Measurements from ENCODE around the gene ELOA. TPM values are rescaled to one million over a fixed set of nuclear protein-coding genes. Genes with fewer than 3 reads are reported as not detected.

The ELOA gene
- total RNA-seq, 1 experiment from 2014 or later, result 69.8 TPM

- Histone ChIP-seq H3K9me3 (ENCODE audit: low read depth, low read length, poor library complexity, severe bottlenecking) (no peaks in the 10 kb centered on the region), H3K36me3 (ENCODE audit: insufficient read depth, low read length, poor library complexity, severe bottlenecking) (peaks cover 77% of the 10 kb centered on the region), H3K4me3 (ENCODE audit: low read depth, low read length, poor library complexity, severe bottlenecking) (no peak overlapping the region), H3K4me1 (ENCODE audit: insufficient read depth, low read length, poor library complexity, severe bottlenecking) (no peaks in the 10 kb centered on the region), H3K27me3 (replicated peaks; ENCODE audit: insufficient read depth, low read depth, low read length, poor library complexity) (no peaks in the 10 kb centered on the region), H3K27ac (ENCODE audit: low read depth, low read length, poor library complexity, severe bottlenecking) (no peak overlapping the region)
- ChIA-PET POLR2A (ENCODE audit: low non-redundant PET) (no interaction called here), CTCF (no interaction called here)
- DNase-seq (ENCODE audit: low spot score), result no peak
- no TSS peak for BruUV-seq (replicated peaks)
- TF ChIP-seq EZH2 (IDR thresholded peaks at IDR 0.05; ENCODE audit: borderline replicate concordance, low read depth, low read length, poor library complexity, severe bottlenecking), result no peak
- intact Hi-C loops (cut with micrococcal nuclease; ENCODE audit: unreplicated experiment), result no loop called here
Observed at GRCh38 chr1:23759277-23759676, 16.0 kb downstream of the ELOA start.

DNA sequence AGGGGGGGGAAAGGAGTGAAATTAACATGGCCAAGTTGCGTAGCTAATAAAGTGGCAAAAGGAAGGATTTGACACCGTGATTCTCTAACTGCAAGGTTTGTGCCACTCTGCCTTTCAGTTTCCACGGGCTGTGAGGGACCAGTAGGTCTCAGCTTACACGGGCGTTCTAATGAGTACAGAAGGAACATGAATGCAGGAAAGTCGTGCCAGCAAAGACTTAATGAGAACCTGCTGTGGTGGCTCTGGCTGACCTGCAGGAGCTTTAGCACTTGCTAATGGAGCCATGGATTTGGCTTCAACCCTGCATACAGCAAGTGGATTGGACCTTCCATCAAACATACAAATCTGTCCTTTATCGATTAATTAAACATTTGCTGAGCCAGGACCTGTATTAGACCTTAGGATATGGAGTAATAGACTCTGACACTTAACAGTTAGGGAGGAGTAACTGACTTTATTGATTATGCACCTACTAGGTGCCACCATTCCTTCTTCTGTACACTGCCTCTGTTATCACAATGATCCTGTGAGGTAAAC is 19.8 kb downstream of the ELOA start:
- H3K27ac ChIP-seq (ENCODE audit: low read depth, low read length, poor library complexity, severe bottlenecking), result no peak overlapping the region
- peaks cover 44% of the 10 kb centered on the region for H3K36me3 ChIP-seq (ENCODE audit: insufficient read depth, low read length, poor library complexity, severe bottlenecking)
- no peak for DNase-seq (ENCODE audit: low spot score)
- ChIA-PET CTCF (interaction anchor here (0.7 kb wide), 1 partner anchor 356 kb away, joined by 3 read pairs; no protein-coding TSS in a partner anchor), POLR2A (ENCODE audit: low non-redundant PET) (no interaction called here)
- no TSS peak for BruUV-seq (replicated peaks)
- H3K4me3 ChIP-seq (ENCODE audit: low read depth, low read length, poor library complexity, severe bottlenecking), result no peak overlapping the region
- no peaks in the 10 kb centered on the region for H3K9me3 ChIP-seq (ENCODE audit: low read depth, low read length, poor library complexity, severe bottlenecking)
- no peaks in the 10 kb centered on the region for H3K4me1 ChIP-seq (ENCODE audit: insufficient read depth, low read length, poor library complexity, severe bottlenecking)
- intact Hi-C loops (cut with micrococcal nuclease; ENCODE audit: unreplicated experiment), result no loop called here
- H3K27me3 ChIP-seq (replicated peaks; ENCODE audit: insufficient read depth, low read depth, low read length, poor library complexity), result no peaks in the 10 kb centered on the region
- TF ChIP-seq, protein P1, sequence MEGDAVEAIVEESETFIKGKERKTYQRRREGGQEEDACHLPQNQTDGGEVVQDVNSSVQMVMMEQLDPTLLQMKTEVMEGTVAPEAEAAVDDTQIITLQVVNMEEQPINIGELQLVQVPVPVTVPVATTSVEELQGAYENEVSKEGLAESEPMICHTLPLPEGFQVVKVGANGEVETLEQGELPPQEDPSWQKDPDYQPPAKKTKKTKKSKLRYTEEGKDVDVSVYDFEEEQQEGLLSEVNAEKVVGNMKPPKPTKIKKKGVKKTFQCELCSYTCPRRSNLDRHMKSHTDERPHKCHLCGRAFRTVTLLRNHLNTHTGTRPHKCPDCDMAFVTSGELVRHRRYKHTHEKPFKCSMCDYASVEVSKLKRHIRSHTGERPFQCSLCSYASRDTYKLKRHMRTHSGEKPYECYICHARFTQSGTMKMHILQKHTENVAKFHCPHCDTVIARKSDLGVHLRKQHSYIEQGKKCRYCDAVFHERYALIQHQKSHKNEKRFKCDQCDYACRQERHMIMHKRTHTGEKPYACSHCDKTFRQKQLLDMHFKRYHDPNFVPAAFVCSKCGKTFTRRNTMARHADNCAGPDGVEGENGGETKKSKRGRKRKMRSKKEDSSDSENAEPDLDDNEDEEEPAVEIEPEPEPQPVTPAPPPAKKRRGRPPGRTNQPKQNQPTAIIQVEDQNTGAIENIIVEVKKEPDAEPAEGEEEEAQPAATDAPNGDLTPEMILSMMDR (conservative IDR thresholded peaks at IDR 0.05; ENCODE audit: low read depth, low read length), result no peak
- TF ChIP-seq EZH2 (IDR thresholded peaks at IDR 0.05; ENCODE audit: borderline replicate concordance, low read depth, low read length, poor library complexity, severe bottlenecking), result no peak

DNA sequence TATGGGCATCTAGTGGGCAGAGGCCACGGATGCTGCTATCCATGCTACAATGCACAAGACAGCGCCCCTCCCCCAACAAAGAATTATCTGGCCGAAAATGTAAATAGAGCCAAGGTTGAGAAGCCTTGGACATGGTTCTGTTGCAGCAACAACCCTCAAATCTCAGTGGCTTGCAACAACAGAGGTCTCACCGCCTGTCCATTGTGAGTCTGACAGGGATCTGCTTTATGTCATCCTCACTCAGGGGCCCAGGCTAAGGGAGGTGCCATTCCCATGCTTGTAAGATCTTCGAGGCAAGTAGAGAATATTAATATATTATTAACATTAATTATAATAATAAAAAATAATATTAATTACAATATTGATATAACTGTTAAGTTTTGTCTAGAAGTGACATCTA is 25.5 kb downstream of the ELOA start:
- TF ChIP-seq, protein P1 (conservative IDR thresholded peaks at IDR 0.05; ENCODE audit: low read depth, low read length), result no peak
- TF ChIP-seq EZH2 (IDR thresholded peaks at IDR 0.05; ENCODE audit: borderline replicate concordance, low read depth, low read length, poor library complexity, severe bottlenecking), result no peak

More for the DNA sequence above, 25.5 kb downstream of the ELOA start:
- DNase-seq (ENCODE audit: low spot score), result no peak
- Histone ChIP-seq H3K4me3 (ENCODE audit: low read depth, low read length, poor library complexity, severe bottlenecking) (no peak overlapping the region), H3K27ac (ENCODE audit: low read depth, low read length, poor library complexity, severe bottlenecking) (no peak overlapping the region), H3K9me3 (ENCODE audit: low read depth, low read length, poor library complexity, severe bottlenecking) (no peaks in the 10 kb centered on the region), H3K4me1 (ENCODE audit: insufficient read depth, low read length, poor library complexity, severe bottlenecking) (no peaks in the 10 kb centered on the region), H3K27me3 (replicated peaks; ENCODE audit: insufficient read depth, low read depth, low read length, poor library complexity) (no peaks in the 10 kb centered on the region), H3K36me3 (ENCODE audit: insufficient read depth, low read length, poor library complexity, severe bottlenecking) (peaks cover 9% of the 10 kb centered on the region)
- no TSS peak for BruUV-seq (replicated peaks)
- ChIA-PET CTCF (interaction anchor here (0.6 kb wide), 1 partner anchor 33 kb away, joined by 3 read pairs; no protein-coding TSS in a partner anchor), POLR2A (ENCODE audit: low non-redundant PET) (no interaction called here)
- intact Hi-C loops (cut with micrococcal nuclease; ENCODE audit: unreplicated experiment), result no loop called here

Measured in A673 (cell line).